GM19452 (cell line): ENCODE results near the gene RNF208.
"Not testable (repeated sequence)": the region's sequence is repeated elsewhere in the genome, so short reads cannot be mapped to it uniquely, and the experiment has no call there.

Source experiments
- ATAC-seq: cut with Tn5 transposase; IDR thresholded peaks from one replicate; pipeline ENCODE4 v1.9.1; 2021; ENCODE audit not compliant: unreplicated experiment

RNF208 gene

GRCh38 chr9:137253717-137254623 lies 31.9 kb upstream of the RNF208 start:
- no peak for ATAC-seq

GRCh38 chr9:137252555-137253506 lies 30.8 kb upstream of the RNF208 start:
- ATAC-seq, result no peak

GRCh38 chr9:137251490-137252268 lies 29.6 kb upstream of the RNF208 start:
- no peak for ATAC-seq

GRCh38 chr9:137251194-137251461 lies 29.1 kb upstream of the RNF208 start, which contains the start of gene STPG3:
Gene STPG3 (plus strand): TSS chr9:137251286. CDS start chr9:137251287, 1 bp downstream.
- ATAC-seq, result no peak

- no peak for ATAC-seq
These were observed 28.5 kb upstream of the RNF208 start for GRCh38 chr9:137250329-137251193.

GRCh38 chr9:137247916-137248175 lies 25.8 kb upstream of the RNF208 start:
- no peak for ATAC-seq

GRCh38 chr9:137247135-137247915 lies 25.3 kb upstream of the RNF208 start:
- no peak for ATAC-seq

- ATAC-seq, result no peak
These were observed 23.7 kb upstream of the RNF208 start for GRCh38 chr9:137245450-137246421.

GRCh38 chr9:137244486-137245449 lies 22.7 kb upstream of the RNF208 start:
- no peak for ATAC-seq

GRCh38 chr9:137243626-137244485 lies 21.8 kb upstream of the RNF208 start:
- no peak for ATAC-seq

- ATAC-seq, result not testable (repeated sequence)
These were observed 21.2 kb upstream of the RNF208 start for GRCh38 chr9:137243266-137243625.

GRCh38 chr9:137242269-137243203 lies 20.5 kb upstream of the RNF208 start:
- no peak for ATAC-seq

GRCh38 chr9:137241490-137242268 lies 19.6 kb upstream of the RNF208 start:
- ATAC-seq, result peak; percentile 5

GRCh38 chr9:137240841-137241489 lies 18.9 kb upstream of the RNF208 start, which contains the start of gene TUBB4B:
Gene TUBB4B (plus strand): TSS chr9:137241287. CDS start chr9:137241361, 74 bp downstream.
- ATAC-seq, result peak; percentile 72
